ENCODE measurements around the gene TGM2. TPM values are rescaled to one million over a fixed set of nuclear protein-coding genes. Genes with fewer than 3 reads are reported as not detected.

TGM2 gene
- total RNA-seq, 3 donors from 2014 or later, result 14.9 to 62.2 (median 33.3) TPM

DNA sequence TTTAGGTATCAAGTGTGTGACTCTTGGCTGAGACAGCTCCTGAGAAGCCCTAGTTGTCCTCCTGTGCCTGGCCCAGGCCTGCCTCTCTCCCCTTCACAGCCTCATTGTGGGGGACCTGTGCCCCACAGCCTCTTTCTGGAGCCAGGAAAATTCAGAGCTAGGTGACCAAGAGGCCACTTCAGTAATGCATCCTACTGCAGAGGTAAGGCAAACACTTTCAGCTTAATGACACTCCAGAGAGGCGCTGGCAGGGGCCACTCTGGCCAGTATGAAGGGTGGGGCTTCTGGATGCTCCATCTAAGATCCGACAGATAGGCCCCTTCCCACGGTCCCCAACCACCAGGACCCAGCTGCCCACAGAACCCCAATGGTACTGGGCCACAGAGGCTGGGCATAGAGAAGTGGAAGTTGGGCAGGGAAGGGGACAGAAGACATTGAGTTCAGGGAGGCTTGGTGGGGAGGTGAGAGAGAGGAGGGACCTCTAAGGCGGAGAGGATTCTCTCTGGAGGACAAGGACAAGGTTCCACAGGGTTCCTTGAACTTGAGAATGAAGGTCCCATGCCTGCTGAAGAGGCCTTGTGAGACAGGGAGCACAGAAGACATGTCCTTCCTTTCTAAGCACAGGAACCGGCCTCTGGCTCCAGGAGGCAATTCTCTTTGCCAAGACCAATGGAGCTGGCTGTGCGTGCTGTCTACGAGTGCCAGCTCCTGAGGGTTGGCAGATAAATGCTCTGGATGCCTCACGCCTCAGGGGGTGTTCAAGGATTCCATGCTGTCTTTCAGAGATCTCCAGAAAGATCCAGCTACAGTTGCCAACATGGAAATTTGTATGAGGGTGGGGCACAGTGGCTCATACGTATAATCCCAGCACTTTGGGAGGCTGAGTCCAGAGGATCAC is 46.4 kb upstream of the TGM2 start:
- ATAC-seq (no peak), DNase-seq (peak in 1 of 3 donors; percentile 11)
- H3K9me3 ChIP-seq, result no peaks in the 10 kb centered on the region
- no peaks in the 10 kb centered on the region for H3K4me1 ChIP-seq (ENCODE audit: low read depth)
- no peak overlapping the region for H3K4me3 ChIP-seq
- intact Hi-C loops (cut with DNase I, micrococcal nuclease), result no loop called here
- TF ChIP-seq, protein P1, sequence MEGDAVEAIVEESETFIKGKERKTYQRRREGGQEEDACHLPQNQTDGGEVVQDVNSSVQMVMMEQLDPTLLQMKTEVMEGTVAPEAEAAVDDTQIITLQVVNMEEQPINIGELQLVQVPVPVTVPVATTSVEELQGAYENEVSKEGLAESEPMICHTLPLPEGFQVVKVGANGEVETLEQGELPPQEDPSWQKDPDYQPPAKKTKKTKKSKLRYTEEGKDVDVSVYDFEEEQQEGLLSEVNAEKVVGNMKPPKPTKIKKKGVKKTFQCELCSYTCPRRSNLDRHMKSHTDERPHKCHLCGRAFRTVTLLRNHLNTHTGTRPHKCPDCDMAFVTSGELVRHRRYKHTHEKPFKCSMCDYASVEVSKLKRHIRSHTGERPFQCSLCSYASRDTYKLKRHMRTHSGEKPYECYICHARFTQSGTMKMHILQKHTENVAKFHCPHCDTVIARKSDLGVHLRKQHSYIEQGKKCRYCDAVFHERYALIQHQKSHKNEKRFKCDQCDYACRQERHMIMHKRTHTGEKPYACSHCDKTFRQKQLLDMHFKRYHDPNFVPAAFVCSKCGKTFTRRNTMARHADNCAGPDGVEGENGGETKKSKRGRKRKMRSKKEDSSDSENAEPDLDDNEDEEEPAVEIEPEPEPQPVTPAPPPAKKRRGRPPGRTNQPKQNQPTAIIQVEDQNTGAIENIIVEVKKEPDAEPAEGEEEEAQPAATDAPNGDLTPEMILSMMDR (IDR thresholded peaks at IDR 0.05), result no peak
- H3K36me3 ChIP-seq (ENCODE audit: low read depth), result no peaks in the 10 kb centered on the region

DNA sequence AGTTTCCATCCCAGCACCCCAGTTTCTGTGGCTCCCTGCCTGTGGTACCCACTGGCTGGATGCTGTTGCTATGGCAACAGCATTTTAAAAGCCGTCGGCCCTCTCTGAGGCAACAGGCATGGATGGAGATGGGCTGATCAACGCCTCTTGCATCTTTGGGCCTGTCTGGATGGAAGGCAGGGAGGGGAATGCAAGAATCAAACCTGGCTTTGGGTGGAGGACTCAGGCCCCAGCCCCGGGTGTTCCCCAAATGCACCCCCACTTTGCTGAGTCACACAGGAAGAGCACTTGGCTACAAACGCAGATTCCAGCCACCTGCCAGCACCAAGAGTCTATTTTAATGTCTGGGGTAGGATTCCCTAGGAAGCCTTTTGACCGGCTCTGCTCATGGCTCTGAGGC is 45.7 kb upstream of the TGM2 start:
- intact Hi-C loops (cut with DNase I, micrococcal nuclease), result no loop called here
- DNase-seq, result no peak
- Histone ChIP-seq H3K4me1 (ENCODE audit: low read depth) (no peaks in the 10 kb centered on the region), H3K9me3 (no peaks in the 10 kb centered on the region), H3K36me3 (ENCODE audit: low read depth) (no peaks in the 10 kb centered on the region), H3K4me3 (no peak overlapping the region)
- TF ChIP-seq, protein P1 (IDR thresholded peaks at IDR 0.05), result no peak
- ATAC-seq, result no peak

DNA sequence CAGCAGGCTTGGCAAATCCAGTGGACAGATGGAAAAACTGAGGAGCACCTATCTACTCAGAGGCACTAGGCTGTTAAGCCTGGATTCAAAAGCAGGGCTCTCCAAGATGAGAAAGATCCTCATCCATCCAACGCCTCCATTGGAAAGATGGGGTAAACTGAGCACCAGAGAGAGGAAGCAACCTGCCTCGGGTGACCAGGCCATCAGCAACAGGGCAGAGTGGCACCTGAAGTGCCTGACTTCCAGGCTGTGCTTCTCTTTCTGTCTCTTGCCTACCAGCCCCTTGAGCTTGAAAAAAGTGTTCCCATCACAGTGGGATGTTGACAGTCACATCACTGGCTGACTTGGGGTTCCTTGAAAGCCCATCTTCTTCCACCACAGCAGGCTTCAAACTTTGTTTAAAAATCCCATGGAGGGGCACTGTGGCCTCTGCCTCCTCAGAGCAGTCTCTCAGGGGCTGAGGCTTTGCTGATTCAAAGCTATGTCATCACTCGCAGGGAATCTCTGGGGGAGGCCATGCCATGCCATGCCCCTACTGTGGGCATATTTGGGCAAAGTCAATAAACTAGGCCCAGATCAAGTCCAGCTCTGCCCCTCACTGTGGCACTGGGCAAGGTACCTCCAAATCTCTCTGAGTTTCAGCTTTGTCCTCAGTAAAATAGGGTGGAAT is 44.8 kb upstream of the TGM2 start:
- intact Hi-C loops (cut with DNase I, micrococcal nuclease), result no loop called here
- DNase-seq (no peak), ATAC-seq (no peak)
- TF ChIP-seq, protein P1 (IDR thresholded peaks at IDR 0.05), result no peak
- no peaks in the 10 kb centered on the region for H3K36me3 ChIP-seq (ENCODE audit: low read depth)
- no peak overlapping the region for H3K4me3 ChIP-seq
- no peaks in the 10 kb centered on the region for H3K4me1 ChIP-seq (ENCODE audit: low read depth)
- H3K9me3 ChIP-seq, result no peaks in the 10 kb centered on the region

DNA sequence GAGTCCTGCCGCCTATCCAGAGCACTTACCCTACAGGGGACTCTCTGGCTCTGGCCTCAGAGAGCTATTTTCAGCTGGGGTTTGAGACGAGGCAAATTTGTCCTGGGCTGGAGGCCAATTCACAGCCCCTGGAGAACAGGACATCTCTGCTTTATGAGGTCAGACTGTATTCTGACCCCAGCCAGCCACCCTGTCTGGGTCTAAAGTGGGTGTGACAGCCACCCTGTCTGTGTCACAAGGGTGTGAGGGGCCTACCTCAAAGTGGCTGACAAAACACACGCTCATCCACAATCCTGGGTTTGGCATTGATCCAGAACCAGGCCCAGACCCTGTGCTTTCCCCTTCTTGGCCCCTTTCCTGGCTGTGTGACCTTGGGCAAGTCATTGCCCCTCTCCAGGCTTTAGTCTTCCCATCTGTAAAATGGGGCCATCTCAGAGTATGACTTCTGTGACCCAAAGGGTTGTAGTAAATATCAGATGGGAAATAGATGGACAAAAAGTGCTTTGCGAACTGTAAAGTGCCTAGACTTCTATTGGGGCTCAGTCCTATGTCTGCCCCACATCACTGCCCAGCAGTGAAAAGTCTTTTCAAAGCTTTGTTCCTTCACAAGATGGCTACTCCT is 44.1 kb upstream of the TGM2 start:
- ATAC-seq, result no peak

DNA sequence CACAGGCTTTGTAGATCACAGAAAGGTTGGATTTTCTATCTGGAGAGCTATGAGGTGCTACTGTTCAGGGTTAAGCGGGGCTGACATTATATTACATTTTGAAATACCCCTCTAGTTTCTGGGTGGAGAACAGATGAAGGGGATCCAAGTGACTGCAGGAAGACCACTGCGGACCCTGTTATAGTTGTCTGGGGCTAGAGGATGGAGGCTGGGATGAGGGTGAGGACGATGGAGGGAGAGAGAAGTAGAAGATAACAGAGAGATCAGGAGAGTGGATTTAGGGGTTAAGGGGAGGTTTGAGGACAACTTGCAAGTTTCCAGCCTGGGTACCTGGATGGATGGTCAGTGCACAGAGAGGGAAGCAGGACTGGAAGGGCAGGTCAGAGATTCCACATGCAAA is 43.5 kb upstream of the TGM2 start:
- ATAC-seq, result no peak
- DNase-seq, result no peak
- H3K4me1 ChIP-seq (ENCODE audit: low read depth), result no peaks in the 10 kb centered on the region
- H3K9me3 ChIP-seq, result no peaks in the 10 kb centered on the region
- H3K36me3 ChIP-seq (ENCODE audit: low read depth), result no peaks in the 10 kb centered on the region
- H3K4me3 ChIP-seq, result no peak overlapping the region
- TF ChIP-seq, protein P1 (IDR thresholded peaks at IDR 0.05), result no peak
- intact Hi-C loops (cut with DNase I, micrococcal nuclease), result no loop called here

More for the DNA sequence above, 44.1 kb upstream of the TGM2 start:
- intact Hi-C loops (cut with DNase I, micrococcal nuclease), result no loop called here
- H3K9me3 ChIP-seq, result no peaks in the 10 kb centered on the region
- H3K36me3 ChIP-seq (ENCODE audit: low read depth), result no peaks in the 10 kb centered on the region
- no peaks in the 10 kb centered on the region for H3K4me1 ChIP-seq (ENCODE audit: low read depth)
- TF ChIP-seq, protein P1 (IDR thresholded peaks at IDR 0.05), result no peak
- no peak overlapping the region for H3K4me3 ChIP-seq
- no peak for DNase-seq
